HG03575 (cell line): ENCODE measurements around the gene GPR6.

ENCODE experiments used
- ATAC-seq: cut with Tn5 transposase; IDR thresholded peaks from one replicate; pipeline ENCODE4 v1.9.1; 2021; ENCODE audit not compliant: unreplicated experiment, insufficient number of reproducible peaks, low FRiP score; ENCODE audit errors: extremely low read depth

Gene GPR6, protein sequence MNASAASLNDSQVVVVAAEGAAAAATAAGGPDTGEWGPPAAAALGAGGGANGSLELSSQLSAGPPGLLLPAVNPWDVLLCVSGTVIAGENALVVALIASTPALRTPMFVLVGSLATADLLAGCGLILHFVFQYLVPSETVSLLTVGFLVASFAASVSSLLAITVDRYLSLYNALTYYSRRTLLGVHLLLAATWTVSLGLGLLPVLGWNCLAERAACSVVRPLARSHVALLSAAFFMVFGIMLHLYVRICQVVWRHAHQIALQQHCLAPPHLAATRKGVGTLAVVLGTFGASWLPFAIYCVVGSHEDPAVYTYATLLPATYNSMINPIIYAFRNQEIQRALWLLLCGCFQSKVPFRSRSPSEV

GRCh38 chr6:109978174-109979032 is at the start of gene GPR6:
TSS of gene GPR6 (plus strand) at chr6:109978311. CDS start at chr6:109979113, 802 bp downstream.
- ATAC-seq: no peak

- no peak for ATAC-seq
Observed at GRCh38 chr6:109934293-109934692, 43.8 kb upstream of the GPR6 start.

- no peak for ATAC-seq
Observed at GRCh38 chr6:109939654-109940053, 38.5 kb upstream of the GPR6 start.

- no peak for ATAC-seq
Observed at GRCh38 chr6:109944448-109944847, 33.7 kb upstream of the GPR6 start.

GRCh38 chr6:109945091-109945490 is 33.0 kb upstream of the GPR6 start:
- ATAC-seq: no peak

- no peak for ATAC-seq
Observed at GRCh38 chr6:109946979-109947378, 31.1 kb upstream of the GPR6 start.

DNA sequence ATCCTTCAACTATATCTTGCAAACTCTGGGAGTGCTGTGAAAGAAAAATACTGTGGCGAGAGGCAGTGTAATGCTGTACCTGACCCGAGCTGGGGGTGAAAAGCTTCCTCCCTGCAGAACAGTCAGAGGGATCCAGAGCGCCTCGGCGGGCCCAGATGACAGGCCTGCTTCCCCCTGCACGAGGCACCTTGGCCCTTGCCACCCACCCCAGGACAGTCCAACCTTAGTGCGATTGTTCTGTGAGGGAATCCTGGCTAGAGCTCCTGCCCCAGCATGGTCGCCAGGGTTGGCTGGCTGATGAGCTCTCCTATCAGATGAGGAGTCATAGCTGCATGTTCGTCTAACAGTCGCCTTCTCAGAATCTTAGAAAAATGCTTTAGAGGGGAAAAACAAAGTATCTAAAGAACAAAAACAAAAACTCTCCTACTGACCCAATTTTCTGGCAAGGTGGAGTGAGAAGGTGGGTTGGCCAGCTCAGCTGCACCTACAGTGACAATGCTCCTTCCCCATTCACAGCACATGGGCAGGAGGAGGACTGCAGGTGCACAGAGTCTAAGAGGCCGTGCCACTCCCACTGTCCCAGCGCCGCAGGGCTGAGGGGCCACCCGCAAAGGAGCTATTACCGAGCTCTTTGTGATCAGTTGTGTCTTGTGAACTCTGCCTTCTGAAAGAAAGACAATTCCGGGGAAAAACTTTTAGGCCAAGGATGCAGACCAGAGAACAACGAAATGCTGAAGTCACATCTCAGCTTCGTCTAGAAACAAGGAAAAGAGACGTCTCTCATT is 28.6 kb upstream of the GPR6 start:
- ATAC-seq: no peak

GRCh38 chr6:109955491-109955890 is 22.6 kb upstream of the GPR6 start:
- ATAC-seq: no peak

DNA sequence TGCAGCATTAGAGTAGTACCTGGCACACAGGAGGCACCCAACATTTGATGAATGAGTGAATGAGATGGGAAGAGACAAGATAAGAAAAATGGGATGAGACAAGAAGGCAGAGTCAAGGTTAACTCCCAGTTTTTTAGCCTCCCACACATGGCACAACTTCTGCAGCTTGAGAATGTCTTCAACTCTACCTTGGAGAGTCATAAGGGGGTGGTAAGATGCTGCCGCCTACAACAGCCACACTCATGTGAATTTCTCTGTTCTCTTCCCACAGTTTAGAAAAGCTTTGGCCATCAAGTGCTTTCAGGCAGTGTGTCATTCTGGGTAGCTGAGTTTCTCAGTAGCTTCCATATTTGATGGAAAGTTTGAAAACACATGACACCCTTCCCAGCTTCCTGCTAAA is 19.5 kb upstream of the GPR6 start:
- no peak for ATAC-seq

- no peak for ATAC-seq
Observed at GRCh38 chr6:109961611-109962041, 16.5 kb upstream of the GPR6 start.

- no peak for ATAC-seq
Observed at GRCh38 chr6:109962271-109962670, 15.8 kb upstream of the GPR6 start.

DNA sequence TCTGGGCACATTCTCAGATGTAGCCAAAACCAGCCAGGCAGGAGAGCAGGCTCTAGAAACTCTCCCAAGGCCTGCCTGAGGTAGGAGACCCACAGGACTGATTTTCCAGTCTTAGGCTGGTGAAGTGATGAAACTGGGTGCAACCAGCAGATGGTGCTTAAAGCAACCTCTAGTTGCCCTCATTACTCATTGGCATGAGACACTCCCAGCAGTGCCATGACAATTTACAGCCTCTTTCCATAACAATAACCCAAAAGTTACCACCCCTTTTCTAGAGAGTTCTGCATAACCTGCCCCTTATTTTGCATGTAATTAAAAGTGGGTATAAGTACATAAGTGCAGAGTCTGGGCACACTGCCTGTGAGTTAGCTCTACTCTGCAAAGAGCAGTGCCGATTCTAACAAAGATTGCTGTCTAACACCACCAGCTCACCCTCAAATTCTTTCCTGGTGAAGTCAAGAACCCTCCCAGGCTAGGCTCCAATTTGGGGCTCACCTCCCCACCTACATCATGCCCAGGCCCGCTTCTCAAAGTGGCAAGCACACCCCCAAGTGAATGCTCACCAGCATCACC is 14.4 kb upstream of the GPR6 start:
- ATAC-seq: no peak

GRCh38 chr6:109964949-109965348 is 13.2 kb upstream of the GPR6 start:
- no peak for ATAC-seq

DNA sequence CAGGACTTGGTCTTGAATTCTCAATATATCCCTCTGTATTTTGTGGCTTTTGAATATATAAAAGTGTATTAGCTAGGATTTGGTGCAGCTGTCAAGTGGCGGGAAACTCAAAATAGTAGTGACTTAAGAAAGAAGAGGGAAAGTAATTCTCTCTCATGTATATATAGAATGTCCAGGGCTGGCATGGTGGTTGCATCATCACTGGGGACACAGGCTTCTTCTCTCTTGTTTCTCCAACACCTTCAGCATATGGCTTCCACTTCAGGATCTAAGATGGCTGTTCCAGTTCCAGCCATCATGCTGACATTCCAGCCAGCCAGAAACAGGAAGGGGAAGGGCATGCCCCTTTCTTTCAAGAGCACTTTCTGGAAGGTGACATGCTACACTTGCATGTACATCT is 11.8 kb upstream of the GPR6 start:
- ATAC-seq: no peak

DNA sequence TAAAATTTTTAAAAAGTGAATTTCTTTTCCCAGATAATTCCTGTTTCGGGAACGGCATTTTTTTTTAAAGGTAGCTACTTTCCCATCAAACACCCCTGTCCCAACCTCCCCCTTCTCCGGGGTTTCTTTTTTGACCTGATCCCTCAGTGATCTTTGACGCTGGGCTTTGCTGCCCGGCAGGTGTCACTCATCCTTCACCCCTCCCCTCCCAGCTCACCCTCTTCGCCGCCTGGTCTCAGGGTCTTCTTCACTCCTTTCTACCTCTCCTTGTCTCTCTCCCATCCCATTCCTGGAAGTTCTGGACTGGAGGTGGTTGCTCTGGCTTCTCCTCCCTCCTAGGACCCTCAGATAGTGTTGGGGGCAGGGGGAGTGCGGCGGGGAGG is 329 bp upstream of the GPR6 start:
- ATAC-seq: no peak

DNA sequence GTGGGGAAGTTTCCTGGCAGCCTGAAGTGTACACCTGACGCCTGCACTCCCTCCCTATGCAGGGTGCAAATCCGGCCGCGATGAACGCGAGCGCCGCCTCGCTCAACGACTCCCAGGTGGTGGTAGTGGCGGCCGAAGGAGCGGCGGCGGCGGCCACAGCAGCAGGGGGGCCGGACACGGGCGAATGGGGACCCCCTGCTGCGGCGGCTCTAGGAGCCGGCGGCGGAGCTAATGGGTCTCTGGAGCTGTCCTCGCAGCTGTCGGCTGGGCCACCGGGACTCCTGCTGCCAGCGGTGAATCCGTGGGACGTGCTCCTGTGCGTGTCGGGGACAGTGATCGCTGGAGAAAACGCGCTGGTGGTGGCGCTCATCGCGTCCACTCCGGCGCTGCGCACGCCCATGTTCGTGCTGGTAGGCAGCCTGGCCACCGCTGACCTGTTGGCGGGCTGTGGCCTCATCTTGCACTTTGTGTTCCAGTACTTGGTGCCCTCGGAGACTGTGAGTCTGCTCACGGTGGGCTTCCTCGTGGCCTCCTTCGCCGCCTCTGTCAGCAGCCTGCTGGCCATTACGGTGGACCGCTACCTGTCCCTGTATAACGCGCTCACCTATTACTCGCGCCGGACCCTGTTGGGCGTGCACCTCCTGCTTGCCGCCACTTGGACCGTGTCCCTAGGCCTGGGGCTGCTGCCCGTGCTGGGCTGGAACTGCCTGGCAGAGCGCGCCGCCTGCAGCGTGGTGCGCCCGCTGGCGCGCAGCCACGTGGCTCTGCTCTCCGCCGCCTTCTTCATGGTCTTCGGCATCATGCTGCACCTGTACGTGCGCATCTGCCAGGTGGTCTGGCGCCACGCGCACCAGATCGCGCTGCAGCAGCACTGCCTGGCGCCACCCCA is 1.2 kb downstream of the GPR6 start:
- ATAC-seq: no peak

DNA sequence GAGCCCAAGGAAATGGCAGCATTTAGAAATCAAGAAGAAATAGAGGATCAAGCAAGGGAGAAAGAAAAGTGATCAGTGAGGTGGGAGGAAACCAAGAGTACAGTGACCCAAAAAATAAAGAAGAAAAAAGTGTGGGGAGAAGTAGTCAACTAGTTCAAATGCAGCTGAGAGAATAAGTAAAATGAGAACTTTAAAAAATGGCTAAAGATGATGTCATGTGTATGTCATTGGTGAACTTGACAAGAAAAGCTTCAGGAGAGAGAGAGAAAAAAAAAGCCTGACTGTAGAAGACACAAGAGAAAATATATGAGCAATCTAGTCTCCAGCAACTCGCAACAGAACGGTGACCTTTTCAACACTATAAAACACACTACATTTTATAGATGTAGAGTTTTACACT is 6.3 kb downstream of the GPR6 start:
- no peak for ATAC-seq

GRCh38 chr6:109987196-109987595 is 9.1 kb downstream of the GPR6 start:
- ATAC-seq: no peak
